Epithelial cell of proximal tubule (primary cell): ENCODE results near the gene FBXO22. TPM values are rescaled to one million over a fixed set of nuclear protein-coding genes. Genes with fewer than 3 reads are reported as not detected.
"Not testable (repeated sequence)": the region's sequence is repeated elsewhere in the genome, so short reads cannot be mapped to it uniquely, and the experiment has no call there.

Experiments used
- DNase-seq: peaks from one replicate; pipeline ENCODE4 v3.0.0-alpha.2; 2011; ENCODE audit warnings: low read depth
- H3K4me3 ChIP-seq: 2 replicates; pipeline ENCODE4 v1.5.1; 2011; ENCODE audit warnings: low read depth, mild to moderate bottlenecking, low read length
- CTCF ChIP-seq: conservative IDR thresholded peaks from 2 replicates; pipeline ENCODE4 v1.5.1; 2012; ENCODE audit warnings: low read depth, mild to moderate bottlenecking, low read length
- total RNA-seq: library from RNA; depleted of rRNA; stranded (reverse); fragments of >200 nt; gene quantifications from 2 replicates; pipeline ENCODE4 v1.2.3, GENCODE V29; 2015

Gene FBXO22
- total RNA-seq, 1 donor from 2014 or later = 38.7 TPM

GRCh38 chr15:75895731-75896130 lies 7.9 kb upstream of the FBXO22 start:
- no peak for TF ChIP-seq CTCF
- H3K4me3 ChIP-seq = no peak overlapping the region
- DNase-seq = no peak

DNA sequence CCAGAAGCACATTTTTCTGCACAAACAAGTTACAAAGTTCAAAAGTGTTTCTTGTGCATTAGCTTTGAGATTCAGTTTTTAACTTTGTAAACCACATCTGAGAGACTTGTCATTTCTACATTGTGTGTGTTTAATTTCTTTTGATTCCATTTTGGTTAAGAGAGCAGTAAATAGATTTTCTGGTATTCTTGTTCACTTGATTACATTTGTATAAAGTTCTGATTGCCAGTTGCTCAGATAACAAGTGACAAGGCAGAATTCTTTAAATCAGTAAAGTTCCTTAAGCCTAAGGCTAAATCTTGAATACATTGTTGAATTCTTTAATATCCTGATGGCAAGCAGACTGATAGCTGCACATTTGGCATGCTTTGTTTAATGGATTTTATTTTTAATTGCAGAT lies 3.1 kb upstream of the FBXO22 start:
- no peak for DNase-seq
- no peak overlapping the region for H3K4me3 ChIP-seq
- TF ChIP-seq CTCF = no peak

GRCh38 chr15:75902129-75902557 lies 1.5 kb upstream of the FBXO22 start:
- TF ChIP-seq CTCF = no peak

GRCh38 chr15:75905231-75905630 lies 1.6 kb downstream of the FBXO22 start:
- DNase-seq = no peak
- no peak overlapping the region for H3K4me3 ChIP-seq
- no peak for TF ChIP-seq CTCF

More at GRCh38 chr15:75902129-75902557, 1.5 kb upstream of the FBXO22 start:
- DNase-seq = no peak
- H3K4me3 ChIP-seq = no peak overlapping the region

DNA sequence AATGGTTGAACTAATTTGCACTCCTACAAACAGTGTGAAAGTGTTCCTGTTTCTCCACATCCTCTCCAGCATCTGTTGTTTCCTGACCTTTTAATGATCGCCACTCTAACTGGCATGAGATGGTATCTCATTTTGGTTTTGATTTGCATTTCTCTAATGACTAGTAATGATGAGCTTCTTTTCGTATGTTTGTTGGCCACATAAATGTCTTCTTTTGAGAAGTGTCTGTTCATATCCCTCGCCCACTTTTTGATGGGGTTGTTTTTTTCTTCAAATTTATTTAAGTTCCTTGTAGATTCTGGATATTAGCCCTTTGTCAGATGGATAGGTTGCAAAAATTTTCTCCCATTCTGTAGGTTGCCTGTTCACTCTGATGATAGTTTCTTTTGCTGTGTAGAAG lies 6.7 kb downstream of the FBXO22 start:
- not testable (repeated sequence) for DNase-seq, H3K4me3 ChIP-seq

DNA sequence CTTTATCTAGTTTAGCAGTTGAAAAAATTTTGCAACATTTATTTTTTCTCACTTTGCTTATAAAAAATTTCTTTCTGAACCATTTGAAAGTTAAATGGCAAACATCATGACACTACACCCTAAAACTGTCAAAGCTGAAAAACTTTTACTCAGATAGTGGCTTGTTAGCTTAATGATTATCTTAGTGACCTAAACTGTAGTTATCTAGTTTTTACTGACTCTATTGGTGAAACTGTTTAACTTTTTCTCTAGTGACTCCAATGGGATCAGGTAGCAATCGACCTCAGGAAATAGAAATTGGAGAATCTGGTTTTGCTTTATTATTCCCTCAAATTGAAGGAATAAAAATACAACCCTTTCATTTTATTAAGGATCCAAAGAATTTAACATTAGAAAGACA lies 13.3 kb downstream of the FBXO22 start:
- H3K4me3 ChIP-seq = no peak overlapping the region
- no peak for TF ChIP-seq CTCF
- no peak for DNase-seq

GRCh38 chr15:75918135-75918534 lies 14.5 kb downstream of the FBXO22 start:
- DNase-seq = no peak
- no peak for TF ChIP-seq CTCF
- H3K4me3 ChIP-seq = no peak overlapping the region

GRCh38 chr15:75920079-75920478 lies 16.4 kb downstream of the FBXO22 start:
- TF ChIP-seq CTCF = no peak
- DNase-seq = no peak
- no peak overlapping the region for H3K4me3 ChIP-seq
